Measurements from ENCODE around the gene MLEC.

The MLEC gene

DNA sequence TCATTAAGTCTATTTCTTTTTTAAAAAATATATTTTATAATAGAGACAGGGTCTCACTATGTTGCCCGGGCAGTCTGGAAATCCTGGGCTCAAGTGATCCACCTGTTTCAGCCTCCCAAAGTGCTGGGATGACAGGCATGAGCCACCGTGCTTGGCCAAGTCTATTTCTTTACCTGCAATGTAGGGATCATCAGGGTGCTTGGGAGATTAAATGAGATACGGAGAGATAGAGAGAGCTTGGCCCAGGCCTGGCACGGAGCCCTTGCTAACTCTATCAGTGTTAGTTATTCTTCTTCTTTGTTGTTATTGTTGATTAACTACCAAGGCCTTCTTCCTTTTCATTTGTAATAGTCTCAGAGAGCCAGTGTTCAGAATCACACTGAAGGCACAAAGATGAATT, 43.4 kb upstream of the MLEC start:
- no peak for DNase-seq (ENCODE audit: low read depth, low spot score)
- in situ Hi-C loops (cut with HindIII; ENCODE audit: low sequenced_read_pairs), result no loop called here
- no peak overlapping the region for H3K4me3 ChIP-seq (ENCODE audit: low read depth, low read length)
- TF ChIP-seq CTCF (IDR thresholded peaks at IDR 0.05; ENCODE audit: low read depth, low read length), result no peak

- no peak for DNase-seq (ENCODE audit: low read depth, low spot score)
- no peak overlapping the region for H3K4me3 ChIP-seq (ENCODE audit: low read depth, low read length)
- in situ Hi-C loops (cut with HindIII; ENCODE audit: low sequenced_read_pairs), result no loop called here
- no peak for TF ChIP-seq CTCF (IDR thresholded peaks at IDR 0.05; ENCODE audit: low read depth, low read length)
Measured at GRCh38 chr12:120646044-120646443, 40.9 kb upstream of the MLEC start.

GRCh38 chr12:120647375-120647755, 39.6 kb upstream of the MLEC start:
- TF ChIP-seq CTCF (IDR thresholded peaks at IDR 0.05; ENCODE audit: low read depth, low read length), result no peak
- no peak for DNase-seq (ENCODE audit: low read depth, low spot score)
- no peak overlapping the region for H3K4me3 ChIP-seq (ENCODE audit: low read depth, low read length)
- in situ Hi-C loops (cut with HindIII; ENCODE audit: low sequenced_read_pairs), result no loop called here

DNA sequence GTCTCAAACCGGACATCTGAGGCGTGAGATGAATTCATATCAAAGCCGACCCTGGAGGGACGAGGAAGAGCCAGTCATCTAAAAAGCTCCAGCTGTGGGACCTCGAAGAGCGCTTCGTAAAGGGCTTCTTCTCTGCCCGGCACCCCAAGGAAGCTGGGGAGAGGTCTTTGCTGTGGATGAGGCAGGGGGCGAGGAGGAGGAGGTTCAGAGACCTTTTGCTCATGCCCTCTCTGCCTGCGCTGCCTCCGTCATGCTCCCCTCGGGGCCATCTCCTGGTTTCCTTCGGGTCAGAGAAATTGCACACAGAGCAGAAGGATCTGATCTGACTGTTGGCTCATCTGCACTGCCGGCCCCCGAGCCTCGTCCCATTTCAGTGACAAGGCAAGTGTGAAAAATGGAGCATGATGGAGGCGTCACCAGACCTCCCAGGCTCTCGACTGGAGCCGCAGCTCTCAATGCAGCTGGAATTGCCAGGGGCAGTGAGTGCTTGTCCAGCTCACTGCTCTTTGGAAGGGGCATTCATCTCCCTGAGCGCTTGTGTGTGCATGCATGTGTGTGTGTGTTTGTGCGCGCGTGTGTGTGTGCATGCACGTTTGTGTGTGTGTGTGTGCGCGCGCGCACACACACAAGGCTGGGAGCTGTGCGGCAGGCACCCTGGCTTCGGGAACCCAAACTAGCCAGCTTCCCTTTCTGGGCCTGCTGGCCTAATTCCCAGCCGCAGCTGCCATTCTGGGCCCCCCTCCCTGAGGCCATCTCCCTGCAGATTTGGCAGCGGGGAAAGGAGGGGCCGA, 37.3 kb upstream of the MLEC start:
- no peak overlapping the region for H3K4me3 ChIP-seq (ENCODE audit: low read depth, low read length)
- in situ Hi-C loops (cut with HindIII; ENCODE audit: low sequenced_read_pairs), result no loop called here
- no peak for TF ChIP-seq CTCF (IDR thresholded peaks at IDR 0.05; ENCODE audit: low read depth, low read length)
- DNase-seq (ENCODE audit: low read depth, low spot score), result no peak

DNA sequence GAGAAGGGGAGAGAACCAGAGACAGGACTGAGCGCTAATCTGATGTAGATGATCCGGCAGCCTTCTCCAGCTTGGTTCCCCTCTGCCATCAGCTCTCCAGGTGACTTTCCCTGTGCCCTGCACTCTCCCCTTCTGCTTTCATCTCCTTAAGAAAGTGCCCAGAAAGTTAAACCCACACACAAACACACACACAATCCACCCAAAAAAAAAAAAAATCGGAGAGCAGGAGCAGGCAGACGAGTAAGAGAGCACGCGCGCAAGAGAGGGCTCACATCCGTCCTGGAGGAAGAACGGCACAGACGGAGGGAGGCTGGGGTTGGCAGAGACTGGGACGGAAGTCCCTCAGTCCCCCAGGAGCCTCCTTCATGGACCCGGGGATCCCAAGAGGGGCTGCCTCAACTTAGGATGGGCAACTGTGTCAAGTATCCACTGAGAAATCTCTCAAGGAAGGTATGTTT, 36.7 kb upstream of the MLEC start:
- no peak overlapping the region for H3K4me3 ChIP-seq (ENCODE audit: low read depth, low read length)
- DNase-seq (ENCODE audit: low read depth, low spot score), result no peak
- TF ChIP-seq CTCF (IDR thresholded peaks at IDR 0.05; ENCODE audit: low read depth, low read length), result no peak
- in situ Hi-C loops (cut with HindIII; ENCODE audit: low sequenced_read_pairs), result no loop called here

GRCh38 chr12:120651821-120652220, 35.1 kb upstream of the MLEC start:
- no peak overlapping the region for H3K4me3 ChIP-seq (ENCODE audit: low read depth, low read length)
- TF ChIP-seq CTCF (IDR thresholded peaks at IDR 0.05; ENCODE audit: low read depth, low read length), result no peak
- DNase-seq (ENCODE audit: low read depth, low spot score), result no peak
- in situ Hi-C loops (cut with HindIII; ENCODE audit: low sequenced_read_pairs), result no loop called here

Data from astrocyte of the spinal cord (primary cell).